ENCODE results near the gene FKBP2.
A peak's percentile ranks its signal among the peaks of the same experiment; 100 is the strongest.

Gene FKBP2

GRCh38 chr11:64240435-64241240 is at the start of gene FKBP2:
Gene FKBP2, plus strand, starts transcription at chr11:64241095. Its CDS starts 1,293 bp downstream, at chr11:64242388.
- peak; percentile 98 for DNase-seq

GRCh38 chr11:64192434-64192833 is 48.5 kb upstream of the FKBP2 start:
- DNase-seq: no peak

GRCh38 chr11:64196626-64197025 is 44.3 kb upstream of the FKBP2 start:
- no peak for DNase-seq

- DNase-seq: no peak
Observed at GRCh38 chr11:64198511-64198910, 42.4 kb upstream of the FKBP2 start.

GRCh38 chr11:64201543-64201942 is 39.4 kb upstream of the FKBP2 start:
- DNase-seq: no peak

GRCh38 chr11:64202992-64203391 is 37.9 kb upstream of the FKBP2 start:
- no peak for DNase-seq

- no peak for DNase-seq
Observed at GRCh38 chr11:64203421-64204079, 37.3 kb upstream of the FKBP2 start.

GRCh38 chr11:64204080-64204440 is 36.8 kb upstream of the FKBP2 start:
- no peak for DNase-seq

GRCh38 chr11:64204464-64204989 is 36.4 kb upstream of the FKBP2 start:
- peak; percentile 90 for DNase-seq

- DNase-seq: peak; percentile 76
Observed at GRCh38 chr11:64206457-64207255, 34.2 kb upstream of the FKBP2 start, which contains the start of gene FERMT3. Gene FERMT3, plus strand, starts transcription at chr11:64206721. Its CDS starts 644 bp downstream, at chr11:64207365.

GRCh38 chr11:64207256-64208085 is 33.4 kb upstream of the FKBP2 start:
- peak; percentile 81 for DNase-seq

GRCh38 chr11:64208086-64208795 is 32.7 kb upstream of the FKBP2 start:
- DNase-seq: no peak

GRCh38 chr11:64208796-64209562 is 31.9 kb upstream of the FKBP2 start:
- no peak for DNase-seq

GRCh38 chr11:64209563-64209843 is 31.4 kb upstream of the FKBP2 start:
- no peak for DNase-seq

GRCh38 chr11:64210301-64211020 is 30.4 kb upstream of the FKBP2 start:
- no peak for DNase-seq

GRCh38 chr11:64211181-64211872 is 29.6 kb upstream of the FKBP2 start:
- DNase-seq: no peak

- no peak for DNase-seq
Observed at GRCh38 chr11:64216879-64217278, 24.0 kb upstream of the FKBP2 start.

- DNase-seq: no peak
Observed at GRCh38 chr11:64218628-64219353, 22.1 kb upstream of the FKBP2 start.

- DNase-seq: no peak
Observed at GRCh38 chr11:64219354-64219684, 21.6 kb upstream of the FKBP2 start.

Data from CD4-positive, alpha-beta T cell treated with Interleukin-21 for 1 hour (primary cell).